H1 (cell line): ENCODE data around the gene SPINK1. TPM values are rescaled to one million over a fixed set of nuclear protein-coding genes. Genes with fewer than 3 reads are reported as not detected.

Experiments
- BRCA1 ChIP-seq: IDR thresholded peaks from 2 replicates; pipeline ENCODE4 v1.6.1; 2012; ENCODE audit warnings: low read depth, low read length, improper control_type of control experiment
- CREB1 ChIP-seq: IDR thresholded peaks from 2 replicates; pipeline ENCODE4 v1.6.1; 2012; ENCODE audit warnings: inconsistent platforms
- EZH2 ChIP-seq: fragments of 200-600 bp; sonication (generic); IDR thresholded peaks from 2 replicates; pipeline ENCODE4 v1.7.1; 2012; ENCODE audit warnings: low read depth, mild to moderate bottlenecking, moderate library complexity, low read length, inconsistent platforms; ENCODE audit not compliant: severe bottlenecking
- RXRA ChIP-seq: IDR thresholded peaks from 2 replicates; pipeline ENCODE4 v1.6.1; 2011; ENCODE audit warnings: low read depth, mild to moderate bottlenecking, low read length, moderate library complexity; ENCODE audit not compliant: insufficient read depth
- SRF ChIP-seq: IDR thresholded peaks from 2 replicates; pipeline ENCODE4 v1.6.1; 2011; ENCODE audit warnings: mild to moderate bottlenecking, low read depth, low read length, moderate library complexity
- TBP ChIP-seq: IDR thresholded peaks from 2 replicates; pipeline ENCODE4 v1.6.1; 2011; ENCODE audit warnings: low read depth, low read length, improper control_type of control experiment
- TCF12 ChIP-seq: IDR thresholded peaks from 2 replicates; pipeline ENCODE4 v1.6.1; 2011; ENCODE audit warnings: low read depth, mild to moderate bottlenecking, low read length
- polyA plus RNA-seq, 7 experiments: library from polyadenylated mRNA; depleted of rRNA in 3 of 7; stranded (reverse) in 5 of 7; unstranded in 2 of 7; fragments of >200 nt in 5 of 7; fragments of 200-250 nt in 2 of 7; gene quantifications; 1 replicate in 5 of 7; 2 replicates in 1 of 7; 4 replicates in 1 of 7; pipeline versions ENCODE4 v1.2.1 to v1.2.3, GENCODE V29; 2011 to 2013; ENCODE audit warnings: missing spikeins in 2 of 7, mixed read lengths in 2 of 7
- total RNA-seq: library from RNA; stranded (reverse); fragmentation: NEBNext Ultra II Directional; extraction: Animal tissue kit (Norgen Biotek cat#: 25700); gene quantifications from 2 replicates; pipeline ENCODE4 v1.2.1, GENCODE V29; 2021
- TF ChIP-seq, protein P1 (sequence below): fragments of 300-600 bp; sonication (generic); IDR thresholded peaks from 2 replicates; pipeline ENCODE4 v1.7.1; 2012; ENCODE audit warnings: low read length, moderate library complexity, mild to moderate bottlenecking, inconsistent platforms; ENCODE audit not compliant: insufficient replicate concordance
- TF ChIP-seq, protein P2 (sequence below): IDR thresholded peaks from 2 replicates; pipeline ENCODE4 v1.6.1; 2012; ENCODE audit warnings: low read length, inconsistent platforms

SPINK1 gene
- total and polyA plus RNA-seq, 2 of the 8 experiments (the other 6 are each of a cell fraction or from before 2014, with no cell fraction given) = 0.48 to 1.3 TPM

DNA sequence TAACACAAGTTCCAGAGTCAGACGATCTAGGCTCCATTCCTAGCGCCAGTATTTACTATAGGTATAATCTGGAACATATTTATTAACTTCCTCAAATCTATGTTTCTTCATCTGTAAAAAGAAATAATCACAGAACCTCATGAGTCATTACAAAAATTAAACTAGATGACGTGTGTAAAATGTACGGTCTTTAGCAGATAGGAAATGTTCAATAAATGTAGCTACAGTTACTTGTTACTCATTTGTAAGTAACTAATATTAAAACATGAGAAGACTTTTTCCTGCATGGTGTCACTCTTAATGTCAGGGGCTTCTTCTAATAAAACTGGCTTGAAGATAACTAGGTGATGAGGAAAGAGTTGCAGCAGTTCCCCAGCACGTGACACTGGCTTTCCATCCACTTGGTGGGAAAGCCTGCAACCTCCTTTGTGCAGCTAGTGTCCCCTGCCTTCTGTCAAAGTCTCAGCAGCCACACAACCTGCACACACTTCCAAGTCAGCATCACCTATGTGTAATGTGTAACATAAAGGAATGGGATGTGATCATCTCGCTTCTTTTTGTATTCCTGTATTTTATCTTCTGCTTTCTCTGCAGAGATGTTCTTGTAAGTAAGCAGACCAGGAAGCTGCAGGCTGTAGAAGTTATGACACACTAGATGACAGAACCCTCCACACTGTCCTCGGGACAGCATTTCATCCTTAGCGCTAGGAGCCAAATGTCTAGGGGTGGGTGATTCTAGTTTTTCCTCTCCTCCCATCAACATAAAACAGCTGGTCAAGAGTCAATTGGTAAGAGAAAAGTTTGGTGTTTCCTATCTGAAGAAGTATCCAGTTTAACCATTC lies 47.1 kb downstream of the SPINK1 start (continued):
- TF ChIP-seq, protein P1, sequence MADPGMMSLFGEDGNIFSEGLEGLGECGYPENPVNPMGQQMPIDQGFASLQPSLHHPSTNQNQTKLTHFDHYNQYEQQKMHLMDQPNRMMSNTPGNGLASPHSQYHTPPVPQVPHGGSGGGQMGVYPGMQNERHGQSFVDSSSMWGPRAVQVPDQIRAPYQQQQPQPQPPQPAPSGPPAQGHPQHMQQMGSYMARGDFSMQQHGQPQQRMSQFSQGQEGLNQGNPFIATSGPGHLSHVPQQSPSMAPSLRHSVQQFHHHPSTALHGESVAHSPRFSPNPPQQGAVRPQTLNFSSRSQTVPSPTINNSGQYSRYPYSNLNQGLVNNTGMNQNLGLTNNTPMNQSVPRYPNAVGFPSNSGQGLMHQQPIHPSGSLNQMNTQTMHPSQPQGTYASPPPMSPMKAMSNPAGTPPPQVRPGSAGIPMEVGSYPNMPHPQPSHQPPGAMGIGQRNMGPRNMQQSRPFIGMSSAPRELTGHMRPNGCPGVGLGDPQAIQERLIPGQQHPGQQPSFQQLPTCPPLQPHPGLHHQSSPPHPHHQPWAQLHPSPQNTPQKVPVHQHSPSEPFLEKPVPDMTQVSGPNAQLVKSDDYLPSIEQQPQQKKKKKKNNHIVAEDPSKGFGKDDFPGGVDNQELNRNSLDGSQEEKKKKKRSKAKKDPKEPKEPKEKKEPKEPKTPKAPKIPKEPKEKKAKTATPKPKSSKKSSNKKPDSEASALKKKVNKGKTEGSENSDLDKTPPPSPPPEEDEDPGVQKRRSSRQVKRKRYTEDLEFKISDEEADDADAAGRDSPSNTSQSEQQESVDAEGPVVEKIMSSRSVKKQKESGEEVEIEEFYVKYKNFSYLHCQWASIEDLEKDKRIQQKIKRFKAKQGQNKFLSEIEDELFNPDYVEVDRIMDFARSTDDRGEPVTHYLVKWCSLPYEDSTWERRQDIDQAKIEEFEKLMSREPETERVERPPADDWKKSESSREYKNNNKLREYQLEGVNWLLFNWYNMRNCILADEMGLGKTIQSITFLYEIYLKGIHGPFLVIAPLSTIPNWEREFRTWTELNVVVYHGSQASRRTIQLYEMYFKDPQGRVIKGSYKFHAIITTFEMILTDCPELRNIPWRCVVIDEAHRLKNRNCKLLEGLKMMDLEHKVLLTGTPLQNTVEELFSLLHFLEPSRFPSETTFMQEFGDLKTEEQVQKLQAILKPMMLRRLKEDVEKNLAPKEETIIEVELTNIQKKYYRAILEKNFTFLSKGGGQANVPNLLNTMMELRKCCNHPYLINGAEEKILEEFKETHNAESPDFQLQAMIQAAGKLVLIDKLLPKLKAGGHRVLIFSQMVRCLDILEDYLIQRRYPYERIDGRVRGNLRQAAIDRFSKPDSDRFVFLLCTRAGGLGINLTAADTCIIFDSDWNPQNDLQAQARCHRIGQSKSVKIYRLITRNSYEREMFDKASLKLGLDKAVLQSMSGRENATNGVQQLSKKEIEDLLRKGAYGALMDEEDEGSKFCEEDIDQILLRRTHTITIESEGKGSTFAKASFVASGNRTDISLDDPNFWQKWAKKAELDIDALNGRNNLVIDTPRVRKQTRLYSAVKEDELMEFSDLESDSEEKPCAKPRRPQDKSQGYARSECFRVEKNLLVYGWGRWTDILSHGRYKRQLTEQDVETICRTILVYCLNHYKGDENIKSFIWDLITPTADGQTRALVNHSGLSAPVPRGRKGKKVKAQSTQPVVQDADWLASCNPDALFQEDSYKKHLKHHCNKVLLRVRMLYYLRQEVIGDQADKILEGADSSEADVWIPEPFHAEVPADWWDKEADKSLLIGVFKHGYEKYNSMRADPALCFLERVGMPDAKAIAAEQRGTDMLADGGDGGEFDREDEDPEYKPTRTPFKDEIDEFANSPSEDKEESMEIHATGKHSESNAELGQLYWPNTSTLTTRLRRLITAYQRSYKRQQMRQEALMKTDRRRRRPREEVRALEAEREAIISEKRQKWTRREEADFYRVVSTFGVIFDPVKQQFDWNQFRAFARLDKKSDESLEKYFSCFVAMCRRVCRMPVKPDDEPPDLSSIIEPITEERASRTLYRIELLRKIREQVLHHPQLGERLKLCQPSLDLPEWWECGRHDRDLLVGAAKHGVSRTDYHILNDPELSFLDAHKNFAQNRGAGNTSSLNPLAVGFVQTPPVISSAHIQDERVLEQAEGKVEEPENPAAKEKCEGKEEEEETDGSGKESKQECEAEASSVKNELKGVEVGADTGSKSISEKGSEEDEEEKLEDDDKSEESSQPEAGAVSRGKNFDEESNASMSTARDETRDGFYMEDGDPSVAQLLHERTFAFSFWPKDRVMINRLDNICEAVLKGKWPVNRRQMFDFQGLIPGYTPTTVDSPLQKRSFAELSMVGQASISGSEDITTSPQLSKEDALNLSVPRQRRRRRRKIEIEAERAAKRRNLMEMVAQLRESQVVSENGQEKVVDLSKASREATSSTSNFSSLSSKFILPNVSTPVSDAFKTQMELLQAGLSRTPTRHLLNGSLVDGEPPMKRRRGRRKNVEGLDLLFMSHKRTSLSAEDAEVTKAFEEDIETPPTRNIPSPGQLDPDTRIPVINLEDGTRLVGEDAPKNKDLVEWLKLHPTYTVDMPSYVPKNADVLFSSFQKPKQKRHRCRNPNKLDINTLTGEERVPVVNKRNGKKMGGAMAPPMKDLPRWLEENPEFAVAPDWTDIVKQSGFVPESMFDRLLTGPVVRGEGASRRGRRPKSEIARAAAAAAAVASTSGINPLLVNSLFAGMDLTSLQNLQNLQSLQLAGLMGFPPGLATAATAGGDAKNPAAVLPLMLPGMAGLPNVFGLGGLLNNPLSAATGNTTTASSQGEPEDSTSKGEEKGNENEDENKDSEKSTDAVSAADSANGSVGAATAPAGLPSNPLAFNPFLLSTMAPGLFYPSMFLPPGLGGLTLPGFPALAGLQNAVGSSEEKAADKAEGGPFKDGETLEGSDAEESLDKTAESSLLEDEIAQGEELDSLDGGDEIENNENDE = no peak
- TF ChIP-seq RXRA (no peak), SRF (no peak), TBP (no peak), TCF12 (no peak), CREB1 (no peak), EZH2 (no peak), BRCA1 (no peak)
- TF ChIP-seq, protein P2, sequence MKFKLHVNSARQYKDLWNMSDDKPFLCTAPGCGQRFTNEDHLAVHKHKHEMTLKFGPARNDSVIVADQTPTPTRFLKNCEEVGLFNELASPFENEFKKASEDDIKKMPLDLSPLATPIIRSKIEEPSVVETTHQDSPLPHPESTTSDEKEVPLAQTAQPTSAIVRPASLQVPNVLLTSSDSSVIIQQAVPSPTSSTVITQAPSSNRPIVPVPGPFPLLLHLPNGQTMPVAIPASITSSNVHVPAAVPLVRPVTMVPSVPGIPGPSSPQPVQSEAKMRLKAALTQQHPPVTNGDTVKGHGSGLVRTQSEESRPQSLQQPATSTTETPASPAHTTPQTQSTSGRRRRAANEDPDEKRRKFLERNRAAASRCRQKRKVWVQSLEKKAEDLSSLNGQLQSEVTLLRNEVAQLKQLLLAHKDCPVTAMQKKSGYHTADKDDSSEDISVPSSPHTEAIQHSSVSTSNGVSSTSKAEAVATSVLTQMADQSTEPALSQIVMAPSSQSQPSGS = no peak
